Stimulated activated CD4-positive, alpha-beta T cell treated with anti-CD3 and anti-CD28 coated beads, Interleukin-12 subunit alpha, Interleukin-12 subunit beta, amount 100 ng/mL, for 4 hours (primary cell): ENCODE measurements around the gene FMR1NB.

Experiments used
- DNase-seq: peaks from one replicate; pipeline ENCODE4 v3.0.0-alpha.2; 2020

FMR1NB gene, protein sequence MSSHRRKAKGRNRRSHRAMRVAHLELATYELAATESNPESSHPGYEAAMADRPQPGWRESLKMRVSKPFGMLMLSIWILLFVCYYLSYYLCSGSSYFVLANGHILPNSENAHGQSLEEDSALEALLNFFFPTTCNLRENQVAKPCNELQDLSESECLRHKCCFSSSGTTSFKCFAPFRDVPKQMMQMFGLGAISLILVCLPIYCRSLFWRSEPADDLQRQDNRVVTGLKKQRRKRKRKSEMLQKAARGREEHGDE

GRCh38 chrX:147981038-147981752 lies at the start of gene FMR1NB:
FMR1NB (plus strand) TSS chrX:147981337; CDS start chrX:147981403, 66 bp downstream.
- no peak for DNase-seq

DNA sequence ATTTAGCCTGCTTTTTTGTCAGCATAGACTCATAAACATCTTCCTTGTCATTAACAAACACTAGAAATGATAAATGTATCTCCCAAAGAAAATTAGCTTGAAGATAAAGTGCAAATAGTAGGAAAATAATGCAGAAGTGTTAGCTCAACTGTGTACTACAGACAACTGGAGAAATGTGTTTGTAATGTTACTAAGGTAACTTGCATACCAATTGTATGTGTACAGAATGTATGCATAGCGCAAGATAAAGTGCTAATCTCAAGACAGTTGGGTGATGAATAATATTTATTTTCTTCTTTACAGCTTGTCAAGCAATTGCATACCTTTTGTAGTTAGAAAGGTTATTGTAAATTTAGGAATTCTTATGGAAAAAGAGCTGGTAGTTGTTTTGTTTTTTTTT lies 47.3 kb upstream of the FMR1NB start:
- DNase-seq = no peak

DNA sequence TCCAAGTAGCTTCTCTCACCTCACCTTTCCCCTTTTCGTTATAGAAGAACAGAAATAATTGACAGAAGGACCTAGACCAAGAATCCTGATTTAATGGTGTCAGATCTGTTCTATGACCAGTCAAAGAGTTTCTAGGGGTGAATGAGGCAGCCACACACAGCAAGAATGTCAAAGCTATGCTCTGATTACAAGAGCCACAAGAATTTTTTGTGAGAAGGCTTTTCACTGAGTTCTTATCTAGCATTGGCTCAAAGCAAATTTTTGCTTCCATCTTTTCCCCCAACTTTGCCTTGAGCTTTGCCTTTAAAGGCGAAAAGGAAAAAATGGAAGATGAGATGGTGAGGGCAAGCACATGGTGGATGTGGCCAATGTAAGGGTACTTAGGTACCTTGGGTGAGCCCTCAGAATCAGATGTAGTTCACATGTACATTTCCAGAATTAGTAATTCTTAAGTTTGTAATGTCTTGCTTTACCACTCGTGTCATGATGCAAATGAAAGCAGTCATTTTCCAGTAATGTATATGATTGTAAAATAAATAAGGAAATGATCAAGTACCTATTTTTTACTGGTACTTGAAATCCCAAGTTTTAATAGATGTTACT lies 45.9 kb upstream of the FMR1NB start:
- DNase-seq = no peak

DNA sequence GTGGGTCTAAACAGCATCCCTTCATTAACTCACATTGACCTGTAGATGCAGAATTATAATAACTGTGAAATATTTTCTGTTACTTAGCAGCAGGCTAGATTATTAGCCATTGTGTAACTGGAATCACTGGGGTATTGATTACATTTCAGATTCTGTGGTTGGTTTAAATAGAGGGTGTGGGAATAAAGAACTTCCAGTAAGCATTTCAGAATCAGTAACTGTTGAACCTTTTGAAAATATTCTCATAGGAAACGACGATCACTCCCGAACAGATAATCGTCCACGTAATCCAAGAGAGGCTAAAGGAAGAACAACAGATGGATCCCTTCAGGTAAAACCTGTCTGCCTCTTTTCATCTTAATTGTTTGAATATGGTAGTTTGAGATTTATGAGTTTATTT lies 35.9 kb upstream of the FMR1NB start:
- DNase-seq = no peak

DNA sequence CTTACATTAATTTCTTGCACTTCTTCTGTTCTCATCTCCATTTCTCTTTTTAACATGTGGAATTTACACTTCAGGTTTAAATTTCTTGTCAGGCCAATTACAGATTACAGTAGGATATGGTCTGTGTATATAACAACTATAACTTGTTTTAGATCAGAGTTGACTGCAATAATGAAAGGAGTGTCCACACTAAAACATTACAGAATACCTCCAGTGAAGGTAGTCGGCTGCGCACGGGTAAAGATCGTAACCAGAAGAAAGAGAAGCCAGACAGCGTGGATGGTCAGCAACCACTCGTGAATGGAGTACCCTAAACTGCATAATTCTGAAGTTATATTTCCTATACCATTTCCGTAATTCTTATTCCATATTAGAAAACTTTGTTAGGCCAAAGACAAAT lies 32.6 kb upstream of the FMR1NB start:
- no peak for DNase-seq

DNA sequence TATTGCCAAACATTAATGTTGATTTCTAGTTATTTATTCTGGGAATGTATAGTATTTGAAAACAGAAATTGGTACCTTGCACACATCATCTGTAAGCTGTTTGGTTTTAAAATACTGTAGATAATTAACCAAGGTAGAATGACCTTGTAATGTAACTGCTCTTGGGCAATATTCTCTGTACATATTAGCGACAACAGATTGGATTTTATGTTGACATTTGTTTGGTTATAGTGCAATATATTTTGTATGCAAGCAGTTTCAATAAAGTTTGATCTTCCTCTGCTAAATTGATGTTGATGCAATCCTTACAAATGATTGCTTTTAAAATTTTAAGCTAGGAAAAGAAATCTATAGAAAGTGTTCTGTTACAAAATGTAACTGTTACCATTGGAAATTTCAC lies 30.8 kb upstream of the FMR1NB start:
- no peak for DNase-seq

GRCh38 chrX:147953976-147954375 lies 27.2 kb upstream of the FMR1NB start:
- no peak for DNase-seq

DNA sequence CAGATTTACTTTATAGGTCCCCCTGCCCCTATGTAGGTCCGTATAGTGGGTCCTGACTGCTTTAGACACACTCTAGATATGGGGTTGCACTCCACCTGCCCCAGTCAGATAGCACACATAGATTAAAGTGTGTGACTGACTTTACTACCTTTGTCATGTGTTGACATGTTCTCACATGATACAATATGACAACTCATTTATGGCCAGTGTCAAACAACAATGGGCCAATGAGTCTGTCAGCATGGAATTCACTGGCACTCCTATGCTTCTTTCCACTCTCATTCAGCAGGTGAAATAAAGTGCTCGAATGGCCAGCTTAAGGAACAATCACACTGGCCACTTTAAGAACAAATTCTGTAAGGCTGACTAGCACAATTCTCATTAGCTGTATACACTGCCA lies 23.8 kb upstream of the FMR1NB start:
- no peak for DNase-seq

DNA sequence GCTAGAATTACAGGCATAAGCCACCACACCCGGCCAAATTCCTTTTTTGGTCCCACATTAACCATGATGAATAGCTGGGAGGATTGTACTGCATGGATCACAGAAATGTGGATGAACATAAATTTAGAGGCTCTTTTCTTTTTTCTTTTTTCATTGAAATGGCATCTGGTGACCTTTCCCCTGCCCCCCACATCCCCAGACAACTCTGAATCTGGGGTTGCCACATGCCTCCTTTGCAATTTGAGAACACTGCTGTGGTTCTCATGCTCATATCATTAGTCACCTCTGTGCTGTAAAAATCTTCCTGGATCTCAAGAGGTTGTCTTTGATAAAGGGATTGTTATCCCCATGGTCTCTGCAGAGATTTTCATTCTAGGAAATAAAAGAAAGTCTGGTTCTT lies 22.8 kb upstream of the FMR1NB start:
- no peak for DNase-seq

GRCh38 chrX:147960722-147961121 lies 20.4 kb upstream of the FMR1NB start:
- no peak for DNase-seq

GRCh38 chrX:147962476-147962875 lies 18.7 kb upstream of the FMR1NB start:
- no peak for DNase-seq

DNA sequence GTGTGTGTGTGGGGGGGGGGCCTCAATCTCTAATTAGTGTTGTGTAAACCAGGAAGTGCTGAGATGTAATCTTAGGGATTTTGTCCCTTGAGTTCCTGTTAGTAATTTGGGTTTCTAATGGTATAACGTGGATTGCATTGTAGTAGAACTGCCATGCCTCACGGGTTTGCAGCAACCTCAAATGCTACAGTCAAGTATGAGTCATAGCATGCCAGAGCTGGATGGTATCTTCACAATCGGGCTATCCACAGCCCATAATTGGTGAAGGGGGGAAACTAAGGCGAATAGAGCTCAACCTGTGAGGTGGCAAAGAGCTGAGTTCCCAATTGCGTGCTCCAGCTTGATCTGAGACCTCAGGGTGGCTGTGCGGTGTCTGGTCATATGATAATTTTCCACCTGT lies 2.2 kb upstream of the FMR1NB start:
- DNase-seq = no peak

DNA sequence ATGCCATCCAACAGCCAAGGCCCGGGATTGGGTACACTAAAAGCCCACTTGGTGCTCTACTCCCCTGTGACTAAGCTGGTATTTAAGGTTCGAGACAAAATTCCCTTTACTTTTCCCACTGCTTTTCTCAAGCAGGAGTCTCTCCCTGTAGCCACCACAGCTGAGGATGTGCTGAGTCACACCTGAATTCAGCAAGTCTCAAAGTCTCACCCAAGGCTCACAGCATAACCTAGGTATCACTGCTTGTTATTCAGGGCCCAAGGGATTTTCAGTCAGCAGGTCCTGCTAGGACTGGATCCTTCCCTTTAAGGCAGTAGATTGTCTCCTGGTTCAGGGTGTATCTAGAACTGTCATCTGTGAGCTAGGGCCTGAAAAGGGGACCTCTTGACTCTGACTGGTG lies 39.2 kb downstream of the FMR1NB start:
- DNase-seq = no peak

GRCh38 chrX:148024425-148025148 lies 43.5 kb downstream of the FMR1NB start:
- DNase-seq = no peak

GRCh38 chrX:148035380-148035779 lies 54.2 kb downstream of the FMR1NB start:
- no peak for DNase-seq

GRCh38 chrX:148037020-148037419 lies 55.9 kb downstream of the FMR1NB start:
- no peak for DNase-seq

- DNase-seq = no peak
Measured at GRCh38 chrX:148043271-148043855, 62.2 kb downstream of the FMR1NB start.

DNA sequence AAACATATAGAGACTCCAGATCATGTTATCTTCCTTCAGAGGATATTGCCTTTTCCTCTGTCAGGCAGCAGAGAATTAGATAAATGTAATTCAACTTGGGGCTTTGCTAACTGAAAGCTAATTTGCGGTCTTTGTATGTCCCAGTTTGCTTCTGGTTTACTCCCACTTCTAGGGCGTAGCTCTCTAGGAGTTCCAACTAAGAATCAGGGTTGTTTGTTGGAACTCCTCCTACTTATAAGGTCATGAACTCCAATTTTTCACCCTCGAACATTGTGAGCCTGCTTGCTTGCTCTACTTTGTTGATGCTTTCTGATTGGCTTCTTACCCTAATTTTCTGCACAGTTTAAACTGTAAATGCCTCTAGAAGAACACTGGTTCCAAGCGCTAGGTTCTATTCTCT lies 66.1 kb downstream of the FMR1NB start:
- no peak for DNase-seq

DNA sequence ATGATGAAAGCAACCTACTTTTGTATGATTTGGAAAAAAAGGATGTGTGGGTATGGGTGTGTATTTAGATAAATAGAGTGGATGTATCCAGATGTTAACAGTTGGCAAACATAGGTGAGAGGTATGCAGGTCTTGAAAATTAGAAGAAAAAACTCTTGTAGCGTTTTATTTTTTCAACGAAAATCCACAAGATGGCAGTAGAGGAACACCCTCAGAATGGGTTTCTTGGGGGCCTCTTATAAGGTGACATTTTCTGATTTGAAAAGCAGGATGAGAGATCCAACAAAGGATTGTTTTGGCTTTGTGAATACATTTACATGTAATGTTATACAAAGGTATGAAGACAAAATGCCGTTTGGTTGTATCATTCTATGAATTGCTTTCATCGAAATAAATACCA lies 68.3 kb downstream of the FMR1NB start:
- no peak for DNase-seq

DNA sequence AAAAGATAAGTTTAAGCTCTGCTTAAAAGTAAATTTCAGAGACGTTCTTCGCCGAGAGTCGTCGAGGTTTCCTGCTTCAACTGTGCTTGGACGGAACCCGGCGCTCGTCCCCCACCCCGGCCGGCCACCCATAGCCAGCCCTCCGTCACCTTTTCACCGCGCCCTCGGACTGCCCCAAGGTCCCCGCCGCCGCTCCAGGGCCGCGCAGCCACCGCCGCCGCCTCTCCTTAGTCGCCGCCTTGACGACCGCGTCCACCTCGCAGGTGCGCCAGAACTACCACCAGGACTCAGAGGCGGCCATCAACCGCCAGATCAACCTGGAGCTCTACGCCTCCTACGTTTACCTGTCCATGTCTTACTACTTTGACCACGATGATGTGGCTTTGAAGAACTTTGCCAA lies 70.8 kb downstream of the FMR1NB start:
- no peak for DNase-seq

GRCh38 chrX:148067285-148067684 lies 86.1 kb downstream of the FMR1NB start:
- no peak for DNase-seq

GRCh38 chrX:148069759-148070503 lies 88.8 kb downstream of the FMR1NB start:
- DNase-seq = no peak

GRCh38 chrX:148070504-148070877 lies 89.4 kb downstream of the FMR1NB start:
- DNase-seq = no peak
